Esophagus muscularis mucosa (tissue), 4 donors: ENCODE measurements around the gene HDAC1. TPM values are rescaled to one million over a fixed set of nuclear protein-coding genes. Genes with fewer than 3 reads are reported as not detected.
"Not testable (repeated sequence)": the region's sequence is repeated elsewhere in the genome, so short reads cannot be mapped to it uniquely, and the experiment has no call there.

Experiments
- DNase-seq: peaks from one replicate; pipeline ENCODE4 v3.0.0-alpha.2; 2017; ENCODE audit errors: extremely low spot score
- H3K27ac ChIP-seq, 4 donors: fragments of 200-600 bp; sonication (generic); replicated peaks in 1 of 4; 1 replicate in 3 of 4; 2 replicates in 1 of 4; pipeline ENCODE4 v1.5.1; 2016 to 2019; ENCODE audit warnings: mild to moderate bottlenecking in 1 of 4
- H3K27me3 ChIP-seq, 4 donors: fragments of 200-600 bp; sonication (generic); one replicate each; pipeline versions ENCODE4 v1.5.1 to v1.6.0; 2016 to 2019
- H3K36me3 ChIP-seq, 4 donors: fragments of 200-600 bp; sonication (generic); one replicate each; pipeline ENCODE4 v1.5.1; 2016 to 2019
- H3K4me1 ChIP-seq, 4 donors: fragments of 200-600 bp; sonication (generic); one replicate each; pipeline ENCODE4 v1.5.1; 2016 to 2019
- H3K4me3 ChIP-seq, 4 donors: fragments of 200-600 bp; sonication (generic); 1 replicate in 2 of 4; 2 replicates in 2 of 4; pipeline ENCODE4 v1.5.1; 2016 to 2019; ENCODE audit warnings: mild to moderate bottlenecking in 4 of 4, moderate library complexity in 1 of 4
- H3K9me3 ChIP-seq, 4 donors: fragments of 200-600 bp; sonication (generic); 1 replicate in 3 of 4; 2 replicates in 1 of 4; pipeline ENCODE4 v1.5.1; 2016 to 2019
- CTCF ChIP-seq, 3 experiments: fragments of 200-600 bp in 2 of 3; fragments of 450-650 bp in 1 of 3; sonication (generic) in 2 of 3; IDR thresholded peaks; one replicate each; pipeline ENCODE4 v1.5.1; 2017 to 2019; ENCODE audit warnings: antibody characterized with exemption in 3 of 3, mild to moderate bottlenecking in 2 of 3, moderate library complexity in 1 of 3
- EP300 ChIP-seq: sonication (generic); formaldehyde crosslinking; IDR thresholded peaks from one replicate; pipeline ENCODE4 v1.6.1; 2017; ENCODE audit warnings: antibody characterized with exemption
- POLR2A ChIP-seq: fragments of 450-650 bp; IDR thresholded peaks from one replicate; pipeline ENCODE4 v1.6.1; 2017; ENCODE audit warnings: antibody characterized with exemption, moderate library complexity, mild to moderate bottlenecking, low read depth
- POLR2AphosphoS5 ChIP-seq, 2 donors: sonication (generic); formaldehyde crosslinking; IDR thresholded peaks; one replicate each; pipeline ENCODE4 v1.6.1; 2017; ENCODE audit warnings: antibody characterized with exemption in 2 of 2
- WGBS: methylation state at CpG from one replicate; pipeline ENCODE4 v1.1.5; 2018; 5-methylcytosine and 5-hydroxymethylcytosine counted together
- intact Hi-C: fragments of 100-400 bp; cut with DNase I; formaldehyde crosslinking; loops from one replicate; pipeline ENCODE4 v1.15.1; 2023
- total RNA-seq, 4 donors: library from RNA; depleted of rRNA; stranded (reverse); fragments of >200 nt; gene quantifications; one replicate each; pipeline versions ENCODE4 v1.1.0 to v1.2.1, GENCODE V29; 2016

Gene HDAC1
- total RNA-seq, 4 donors from 2014 or later, result 42.8 to 70.4 (median 51.4) TPM

- Histone ChIP-seq H3K27ac (peak overlapping the region; percentile 16 to 97 (median 70)), H3K36me3 (peaks cover 0 to 9% (median 0%) of the 10 kb centered on the region in 4 donors)
- intact Hi-C loops, result no loop called here
These were observed 61.5 kb downstream of the HDAC1 start for GRCh38 chr1:32353431-32353830.

GRCh38 chr1:32353886-32354570, 62.1 kb downstream of the HDAC1 start:
- Histone ChIP-seq H3K27me3 (no peaks in the 10 kb centered on the region), H3K4me3 (no peak overlapping the region), H3K27ac (peak overlapping the region; percentile 16 to 97 (median 70)), H3K36me3 (peaks cover 0 to 9% (median 0%) of the 10 kb centered on the region in 4 donors), H3K9me3 (no peaks in the 10 kb centered on the region), H3K4me1 (peaks cover 32 to 52% (median 48%) of the 10 kb centered on the region in 4 donors)
- TF ChIP-seq EP300 (no peak), POLR2AphosphoS5 (IDR thresholded peaks at IDR 0.05) (peak in 1 of 2 donors; percentile 42)
- intact Hi-C loops, result no loop called here
- WGBS, result 42% methylated on average over 2 of the region's 2 CpGs
- DNase-seq, result no peak

More at GRCh38 chr1:32353431-32353830, 61.5 kb downstream of the HDAC1 start:
- Histone ChIP-seq H3K9me3 (no peaks in the 10 kb centered on the region), H3K4me3 (no peak overlapping the region), H3K27me3 (no peaks in the 10 kb centered on the region), H3K4me1 (peaks cover 37 to 55% (median 51%) of the 10 kb centered on the region in 4 donors)
- DNase-seq, result no peak
- TF ChIP-seq POLR2AphosphoS5 (IDR thresholded peaks at IDR 0.05), result no peak
- no peak for TF ChIP-seq POLR2A
- TF ChIP-seq CTCF (IDR thresholded peaks at IDR 0.05), result no peak
- TF ChIP-seq EP300, result no peak
- WGBS, result 68% methylated on average over 2 of the region's 2 CpGs

GRCh38 chr1:32355778-32356177, 63.9 kb downstream of the HDAC1 start:
- whole genome bisulfite sequencing, result 93% methylated on average over 6 of the region's 6 CpGs
- H3K27me3 ChIP-seq, H3K27ac ChIP-seq, DNase-seq, H3K9me3 ChIP-seq, H3K4me3 ChIP-seq, intact Hi-C loops, H3K36me3 ChIP-seq: not testable (repeated sequence)
- peaks cover 22 to 36% (median 34%) of the 10 kb centered on the region in 4 donors for H3K4me1 ChIP-seq

GRCh38 chr1:32356478-32356877, 64.6 kb downstream of the HDAC1 start:
- Histone ChIP-seq H3K9me3 (no peaks in the 10 kb centered on the region), H3K4me1 (peaks cover 23 to 35% (median 34%) of the 10 kb centered on the region in 4 donors), H3K4me3 (no peak overlapping the region), H3K36me3 (peaks cover 0 to 9% (median 0%) of the 10 kb centered on the region in 4 donors), H3K27me3 (no peaks in the 10 kb centered on the region), H3K27ac (no peak overlapping the region)
- 100% methylated on average over 1 of the region's 1 CpG for WGBS
- no peak for DNase-seq
- intact Hi-C loops, result no loop called here
- TF ChIP-seq POLR2A (no peak), EP300 (no peak), CTCF (IDR thresholded peaks at IDR 0.05) (no peak), POLR2AphosphoS5 (IDR thresholded peaks at IDR 0.05) (no peak)

GRCh38 chr1:32357614-32358013, 65.7 kb downstream of the HDAC1 start:
- Histone ChIP-seq H3K27me3 (no peaks in the 10 kb centered on the region), H3K4me3 (no peak overlapping the region), H3K27ac (no peak overlapping the region), H3K36me3 (peaks cover 0 to 9% (median 0%) of the 10 kb centered on the region in 4 donors), H3K9me3 (no peaks in the 10 kb centered on the region), H3K4me1 (peaks cover 24 to 39% (median 35%) of the 10 kb centered on the region in 4 donors)
- WGBS, result 69% methylated on average over 6 of the region's 6 CpGs
- intact Hi-C loops, result no loop called here
- DNase-seq, result no peak
- TF ChIP-seq EP300, result no peak

GRCh38 chr1:32358435-32358834, 66.6 kb downstream of the HDAC1 start:
- WGBS, result 89% methylated on average over 3 of the region's 3 CpGs
- intact Hi-C loops, result no loop called here

More at GRCh38 chr1:32358435-32358834, 66.6 kb downstream of the HDAC1 start:
- no peak for DNase-seq
- TF ChIP-seq POLR2A (no peak), EP300 (no peak), CTCF (IDR thresholded peaks at IDR 0.05) (no peak), POLR2AphosphoS5 (IDR thresholded peaks at IDR 0.05) (no peak)
- peaks cover 0 to 15% (median 3%) of the 10 kb centered on the region in 4 donors for H3K36me3 ChIP-seq
- peaks cover 16 to 34% (median 31%) of the 10 kb centered on the region in 4 donors for H3K4me1 ChIP-seq
- no peak overlapping the region for H3K27ac ChIP-seq
- H3K27me3 ChIP-seq, result no peaks in the 10 kb centered on the region
- no peaks in the 10 kb centered on the region for H3K9me3 ChIP-seq
- H3K4me3 ChIP-seq, result no peak overlapping the region
